Activated CD8-positive, alpha-beta memory T cell treated with anti-CD3 and anti-CD28 coated beads, Interleukin-2, amount 50 U/mL, for 24 hours (primary cell): ENCODE data around the gene THAP4.
"Not testable (repeated sequence)": the region's sequence is repeated elsewhere in the genome, so short reads cannot be mapped to it uniquely, and the experiment has no call there.

ENCODE experiments used
- DNase-seq: peaks from one replicate; pipeline ENCODE4 v3.0.0-alpha.2; 2020; ENCODE audit errors: extremely low read depth

Gene THAP4

GRCh38 chr2:241665731-241666440 lies 28.9 kb upstream of the THAP4 start:
- no peak for DNase-seq

DNA sequence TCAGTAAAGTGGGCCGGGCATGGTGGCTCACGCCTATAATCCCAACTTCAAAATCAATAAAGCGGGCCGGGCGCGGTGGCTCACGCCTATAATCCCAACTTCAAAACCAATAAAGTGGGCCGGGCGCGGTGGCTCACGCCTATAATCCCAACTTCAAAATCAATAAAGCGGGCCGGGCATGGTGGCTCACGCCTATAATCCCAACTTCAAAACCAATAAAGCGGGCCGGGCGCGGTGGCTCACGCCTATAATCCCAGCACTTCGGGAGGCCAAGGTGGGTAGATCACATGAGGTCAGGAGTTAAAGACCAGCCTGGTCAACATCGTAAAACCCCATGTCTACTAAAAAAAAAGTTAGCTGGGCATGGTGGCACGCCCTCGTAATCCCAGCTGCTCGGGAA lies 25.8 kb upstream of the THAP4 start:
- DNase-seq: not testable (repeated sequence)

DNA sequence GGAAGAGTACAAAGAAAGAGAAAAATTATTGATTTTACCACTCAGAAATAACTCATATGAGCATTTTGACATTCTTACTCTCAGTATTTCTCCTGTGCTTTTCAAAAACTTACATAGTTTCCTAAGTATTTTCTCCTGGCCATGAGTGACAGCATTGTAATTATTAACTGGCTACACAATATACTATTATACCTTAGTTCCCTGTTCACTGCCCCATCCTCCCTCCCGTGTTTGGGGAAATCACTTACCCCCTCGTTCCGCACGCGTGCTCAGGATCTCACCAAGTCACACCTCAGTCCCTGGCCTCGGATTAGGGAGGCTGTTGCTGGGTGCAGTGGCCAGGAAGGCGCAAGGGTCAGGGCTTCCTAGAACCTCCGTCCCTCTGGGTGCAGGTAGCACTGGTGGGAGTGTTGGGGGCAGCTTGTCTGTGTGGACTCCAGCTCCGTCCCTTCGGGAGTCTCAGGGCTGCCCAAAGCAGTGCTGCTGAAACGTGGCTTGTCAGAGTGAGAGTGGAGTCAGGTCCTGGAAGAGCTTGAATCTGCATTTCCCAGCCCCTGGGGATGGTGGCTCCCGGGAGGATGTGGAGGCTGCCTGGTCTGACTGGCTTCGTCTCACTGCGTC lies 23.7 kb upstream of the THAP4 start:
- no peak for DNase-seq

DNA sequence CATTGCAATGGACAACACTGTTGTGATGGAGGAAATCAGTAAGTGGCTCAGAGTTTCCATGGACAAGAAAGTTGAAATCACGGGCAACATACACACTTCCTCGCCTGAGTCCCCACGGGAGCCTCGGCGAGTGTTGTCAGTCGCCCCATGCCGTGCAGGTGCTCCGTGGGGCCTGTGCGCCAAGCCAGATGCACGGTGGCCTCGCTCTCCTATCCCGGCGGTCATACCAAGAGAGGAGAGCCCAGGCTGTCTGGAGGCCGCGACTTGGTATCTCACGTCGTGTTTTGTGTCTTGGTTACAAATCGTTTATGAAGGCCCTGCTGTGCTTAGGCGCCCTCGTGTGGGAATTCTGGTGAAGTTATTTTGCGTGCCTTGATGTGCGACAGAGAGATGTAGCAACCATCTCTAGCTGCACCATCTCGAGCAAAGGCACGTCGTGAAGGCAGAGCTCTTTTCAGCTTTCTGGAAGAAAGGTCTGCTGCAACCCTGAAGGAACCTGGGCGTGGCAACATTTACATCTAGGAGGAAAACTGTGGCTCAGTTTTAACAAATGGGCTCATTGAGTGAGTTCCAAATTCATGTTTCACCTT lies 22.3 kb upstream of the THAP4 start:
- no peak for DNase-seq

- no peak for DNase-seq
These were observed 21.3 kb upstream of the THAP4 start for GRCh38 chr2:241658296-241658695.

GRCh38 chr2:241657786-241658254 lies 20.9 kb upstream of the THAP4 start:
- DNase-seq: no peak

DNA sequence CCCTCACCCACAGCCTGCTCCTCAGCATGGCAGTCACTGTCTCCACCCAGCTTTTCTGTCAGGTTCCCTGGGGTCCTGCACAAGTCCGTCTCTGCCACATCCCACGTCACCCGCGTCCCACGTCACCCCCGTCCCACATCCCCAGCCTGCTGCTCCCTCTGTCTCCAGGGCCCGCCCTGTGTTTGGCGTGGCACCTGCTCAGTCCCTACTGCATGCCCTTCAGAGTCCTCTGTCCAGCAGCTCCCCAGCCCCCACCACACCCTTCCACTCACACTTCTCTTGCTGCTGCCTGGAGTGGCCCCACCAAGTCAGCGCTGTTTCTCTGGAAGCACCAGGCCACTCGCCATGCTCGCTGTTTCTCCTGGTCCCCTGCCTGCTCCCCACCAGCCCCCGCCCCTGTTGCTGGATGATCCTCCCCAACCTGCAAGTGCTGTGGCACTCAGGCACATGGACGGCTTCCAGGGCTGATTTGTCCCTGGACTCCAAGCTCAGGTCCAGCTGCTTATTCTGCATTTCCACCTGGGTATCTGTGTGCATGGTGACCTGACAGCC lies 19.3 kb upstream of the THAP4 start:
- DNase-seq: no peak

GRCh38 chr2:241655516-241656189 lies 18.7 kb upstream of the THAP4 start:
- no peak for DNase-seq

- no peak for DNase-seq
These were observed 17.6 kb upstream of the THAP4 start for GRCh38 chr2:241654551-241654950.

DNA sequence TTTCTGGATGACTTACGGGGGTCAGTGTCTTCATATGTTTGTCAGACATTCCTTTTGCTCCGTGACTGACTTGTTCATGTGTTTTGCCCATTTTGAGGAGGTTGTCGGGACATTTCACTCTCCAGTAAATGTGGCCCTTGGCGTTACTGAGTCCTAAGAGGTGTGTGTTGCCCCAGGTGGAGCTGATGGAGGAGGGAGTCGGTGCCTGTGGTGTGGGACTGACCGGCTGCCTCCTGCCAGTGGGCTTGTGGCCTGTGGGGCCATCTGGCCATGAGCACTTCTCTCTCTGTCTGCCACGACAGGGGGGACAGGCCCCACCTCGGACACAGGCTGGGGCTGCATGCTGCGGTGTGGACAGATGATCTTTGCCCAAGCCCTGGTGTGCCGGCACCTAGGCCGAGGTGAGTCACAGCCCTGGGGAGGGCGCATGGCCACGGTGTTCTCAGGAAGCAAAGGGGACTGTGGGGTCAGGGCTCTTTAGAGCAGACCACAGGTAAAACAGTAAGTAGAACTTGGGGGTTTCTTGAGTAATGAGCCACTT lies 16.3 kb upstream of the THAP4 start:
- no peak for DNase-seq

DNA sequence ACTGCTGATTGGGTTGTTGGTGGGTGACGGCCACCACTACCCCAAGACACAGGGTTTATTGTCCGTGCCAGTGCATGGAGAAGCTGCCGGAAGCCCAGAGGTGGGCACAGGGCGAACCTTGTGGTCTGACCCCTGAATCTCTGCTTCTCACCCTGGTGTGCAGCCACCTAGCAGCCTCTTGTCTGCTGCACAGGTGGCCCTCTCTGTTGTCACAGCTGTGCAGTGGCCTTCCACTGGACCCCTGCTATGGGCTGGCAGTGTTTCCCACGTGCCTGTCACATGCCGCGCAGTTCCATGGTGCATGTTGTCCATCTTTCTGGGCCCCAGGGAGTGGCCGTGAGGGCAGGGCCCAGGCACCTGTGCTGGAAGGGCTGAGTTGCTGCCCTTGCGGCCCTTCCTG lies 15.8 kb upstream of the THAP4 start:
- DNase-seq: no peak

- DNase-seq: no peak
These were observed 15.2 kb upstream of the THAP4 start for GRCh38 chr2:241652142-241652541.

- DNase-seq: no peak
These were observed 13.0 kb upstream of the THAP4 start for GRCh38 chr2:241649927-241650326.

DNA sequence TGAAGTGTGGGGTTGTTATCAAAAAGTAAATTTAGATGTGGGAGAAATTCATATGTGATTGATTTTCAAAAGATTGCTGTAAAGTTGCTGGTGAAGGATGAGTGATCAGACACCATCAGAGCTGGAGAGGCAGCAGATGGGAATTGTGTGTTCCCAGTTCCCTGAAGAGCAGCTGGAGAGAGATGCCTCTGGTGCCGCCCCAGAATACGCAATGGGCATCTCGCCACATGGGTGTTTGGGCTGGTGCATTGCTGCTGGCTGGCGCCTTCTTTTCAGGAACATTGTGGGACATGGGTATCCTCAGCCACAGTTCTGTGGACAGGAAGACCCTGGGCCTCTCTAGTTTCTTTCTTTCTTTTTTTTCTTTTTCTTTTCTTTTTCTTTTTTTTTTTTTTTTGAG lies 12.4 kb upstream of the THAP4 start:
- no peak for DNase-seq

GRCh38 chr2:241648453-241648852 lies 11.5 kb upstream of the THAP4 start:
- DNase-seq: no peak

- no peak for DNase-seq
These were observed 9.1 kb upstream of the THAP4 start for GRCh38 chr2:241645915-241646645.

DNA sequence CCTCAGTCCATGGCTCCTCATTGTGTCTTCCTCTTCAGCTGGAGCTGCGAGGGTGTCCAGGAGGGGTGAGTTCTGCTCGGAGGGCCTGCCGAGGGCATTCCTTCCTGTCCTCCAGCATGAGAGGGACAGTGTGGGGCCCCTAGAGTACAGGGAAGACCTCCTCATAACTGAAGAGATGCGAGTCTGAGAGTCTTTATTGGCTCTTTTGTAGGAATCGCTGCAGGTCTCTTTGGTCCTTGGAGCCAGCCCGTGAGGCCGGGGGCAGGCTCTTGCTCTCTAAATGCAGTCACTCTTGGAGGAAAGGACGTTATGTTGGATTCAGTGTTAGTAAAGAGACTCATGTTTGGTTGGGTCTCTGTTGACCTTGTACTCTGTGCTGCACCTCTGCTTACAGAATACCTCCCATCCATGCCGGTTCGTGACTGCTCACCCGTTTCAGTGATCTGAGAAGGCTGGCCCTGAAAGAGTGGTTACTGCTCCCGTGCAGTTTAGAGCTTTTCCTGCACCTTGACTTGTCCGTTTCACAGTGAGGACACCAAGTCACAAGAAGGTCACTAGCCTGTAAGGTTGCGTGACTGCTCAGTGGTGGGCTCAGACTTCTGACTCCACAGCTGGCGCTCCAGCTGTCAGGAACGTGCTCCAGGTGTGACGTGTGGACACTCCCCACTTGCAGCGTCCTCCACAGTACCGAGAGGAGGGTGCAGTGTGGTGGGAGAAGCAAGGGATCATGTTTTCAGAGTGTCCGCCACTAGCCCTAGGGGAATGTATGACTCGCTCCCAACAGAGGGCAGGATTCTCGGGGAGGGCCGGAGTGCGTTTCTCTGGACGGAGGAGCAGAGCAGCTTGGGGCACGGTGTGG lies 8.3 kb upstream of the THAP4 start:
- DNase-seq: no peak

GRCh38 chr2:241641631-241642030 lies 4.7 kb upstream of the THAP4 start:
- DNase-seq: no peak

- DNase-seq: no peak
These were observed 3.3 kb upstream of the THAP4 start for GRCh38 chr2:241640165-241640795.

DNA sequence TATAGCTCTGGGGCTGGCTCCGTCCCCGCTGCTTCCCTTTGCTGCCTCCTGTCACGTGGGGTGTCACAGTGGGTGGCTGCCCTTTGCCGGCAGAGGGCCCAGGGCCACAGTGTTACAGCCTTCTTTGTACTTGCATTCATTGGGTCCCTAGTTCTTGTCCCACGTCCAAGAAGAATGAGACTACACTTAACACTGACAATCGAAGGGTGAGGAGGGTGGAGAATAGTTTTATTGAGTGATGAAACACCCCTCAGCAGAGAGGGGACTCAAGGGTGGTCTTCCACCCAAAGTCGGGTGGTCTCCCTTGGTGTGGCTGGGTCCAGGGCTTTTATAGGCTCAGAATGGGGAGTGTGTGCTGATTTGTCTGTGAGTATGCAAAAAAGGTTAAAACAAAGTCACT lies 2.4 kb upstream of the THAP4 start:
- DNase-seq: no peak
